MM.1S (cell line): ENCODE measurements around the gene ARPC5L.
"Not testable (repeated sequence)": the region's sequence is repeated elsewhere in the genome, so short reads cannot be mapped to it uniquely, and the experiment has no call there.

Source experiments
- DNase-seq: peaks from one replicate; pipeline ENCODE4 v3.0.0-alpha.2; 2015
- H2AFZ ChIP-seq: fragments of 300-600 bp; sonication (generic); 2 replicates; pipeline ENCODE4 v1.6.0; 2016; ENCODE audit warnings: antibody characterized with exemption, low read length
- H3F3A ChIP-seq: fragments of 300-600 bp; sonication (generic); 2 replicates; pipeline ENCODE4 v1.6.1; 2016; ENCODE audit warnings: mild to moderate bottlenecking, antibody characterized with exemption, low read length, moderate library complexity, mixed read lengths; ENCODE audit not compliant: insufficient read depth
- H3K27ac ChIP-seq: fragments of 300-600 bp; sonication (generic); 2 replicates; pipeline ENCODE4 v1.5.1; 2016; ENCODE audit warnings: mild to moderate bottlenecking, low read length
- H3K27me3 ChIP-seq: fragments of 300-600 bp; sonication (generic); replicated peaks from 2 replicates; pipeline ENCODE4 v1.6.0; 2016; ENCODE audit warnings: low read length; ENCODE audit not compliant: insufficient read depth
- H3K36me3 ChIP-seq: fragments of 300-600 bp; sonication (generic); replicated peaks from 2 replicates; pipeline ENCODE4 v1.6.1; 2016; ENCODE audit warnings: mild to moderate bottlenecking, low read length, mixed read lengths; ENCODE audit not compliant: insufficient read depth
- H3K4me1 ChIP-seq: fragments of 300-600 bp; sonication (generic); 2 replicates; pipeline ENCODE4 v1.6.1; 2016; ENCODE audit warnings: low read length, mixed read lengths
- H3K4me2 ChIP-seq: fragments of 300-600 bp; sonication (generic); 2 replicates; pipeline ENCODE4 v1.6.0; 2016; ENCODE audit warnings: low read depth, low read length
- H3K4me3 ChIP-seq: fragments of 300-600 bp; sonication (generic); 2 replicates; pipeline ENCODE4 v1.5.1; 2016; ENCODE audit warnings: low read length, mixed read lengths
- H3K79me2 ChIP-seq: fragments of 300-600 bp; sonication (generic); 2 replicates; pipeline ENCODE4 v1.6.1; 2016; ENCODE audit warnings: mixed run types, low read length, mixed read lengths
- H3K9ac ChIP-seq: fragments of 300-600 bp; sonication (generic); 2 replicates; pipeline ENCODE4 v1.6.1; 2016; ENCODE audit warnings: low read length, mixed read lengths
- H3K9me2 ChIP-seq: fragments of 300-600 bp; sonication (generic); replicated peaks from 2 replicates; pipeline ENCODE4 v1.6.1; 2016; ENCODE audit warnings: mild to moderate bottlenecking, low read length, mixed read lengths; ENCODE audit not compliant: insufficient read depth
- H3K9me3 ChIP-seq: fragments of 300-600 bp; sonication (generic); replicated peaks from 2 replicates; pipeline ENCODE4 v1.6.1; 2016; ENCODE audit warnings: mild to moderate bottlenecking, low read length, mixed read lengths; ENCODE audit not compliant: insufficient read depth
- H4K20me1 ChIP-seq: fragments of 300-600 bp; sonication (generic); 2 replicates; pipeline ENCODE4 v1.6.1; 2016; ENCODE audit warnings: mild to moderate bottlenecking, low read length, moderate library complexity, mixed read lengths; ENCODE audit not compliant: insufficient read depth
- CTCF ChIP-seq: fragments of 300-600 bp; sonication (generic); IDR thresholded peaks from 2 replicates; pipeline ENCODE4 v1.5.1; 2016; ENCODE audit warnings: antibody characterized with exemption, low read length, mixed read lengths
- EZH2 ChIP-seq: fragments of 300-600 bp; sonication (generic); optimal IDR thresholded peaks from 2 replicates; pipeline ENCODE3; 2017; ENCODE audit warnings: low read depth, mild to moderate bottlenecking, antibody characterized with exemption, low read length, mixed read lengths
- EZH2phosphoT487 ChIP-seq: fragments of 300-600 bp; sonication (generic); IDR thresholded peaks from 2 replicates; pipeline ENCODE4 v1.6.1; 2018; ENCODE audit warnings: antibody characterized with exemption, low read length

Gene ARPC5L

GRCh38 chr9:124843456-124844034 is 18.4 kb upstream of the ARPC5L start:
- Histone ChIP-seq H3K9me2 (no peaks in the 10 kb centered on the region), H4K20me1 (no peaks in the 10 kb centered on the region), H3K9me3 (no peaks in the 10 kb centered on the region), H3F3A (no peaks in the 10 kb centered on the region), H3K9ac (no peak overlapping the region), H3K27me3 (no peaks in the 10 kb centered on the region), H3K79me2 (no peaks in the 10 kb centered on the region), H3K27ac (no peak overlapping the region), H2AFZ (no peak overlapping the region), H3K4me1 (no peaks in the 10 kb centered on the region), H3K36me3 (no peaks in the 10 kb centered on the region), H3K4me2 (no peak overlapping the region), H3K4me3 (no peak overlapping the region)
- DNase-seq, result no peak
- TF ChIP-seq EZH2 (no peak), EZH2phosphoT487 (no peak), CTCF (no peak)

- no peaks in the 10 kb centered on the region for H3K9me3 ChIP-seq
- no peak overlapping the region for H3K27ac ChIP-seq
- H3K9ac ChIP-seq, result no peak overlapping the region
- H3K36me3 ChIP-seq, result no peaks in the 10 kb centered on the region
- H3K9me2 ChIP-seq, result no peaks in the 10 kb centered on the region
- TF ChIP-seq CTCF (no peak), EZH2 (no peak), EZH2phosphoT487 (no peak)
- no peaks in the 10 kb centered on the region for H4K20me1 ChIP-seq
- no peak for DNase-seq
- no peak overlapping the region for H3K4me2 ChIP-seq
- no peak overlapping the region for H3K4me3 ChIP-seq
- no peaks in the 10 kb centered on the region for H3F3A ChIP-seq
- H2AFZ ChIP-seq, result no peak overlapping the region
- H3K79me2 ChIP-seq, result no peaks in the 10 kb centered on the region
- H3K4me1 ChIP-seq, result no peaks in the 10 kb centered on the region
- no peaks in the 10 kb centered on the region for H3K27me3 ChIP-seq
Observed at GRCh38 chr9:124844291-124844690, 17.6 kb upstream of the ARPC5L start.

GRCh38 chr9:124846467-124846866 is 15.5 kb upstream of the ARPC5L start:
- H3K9ac ChIP-seq, H3F3A ChIP-seq, H3K79me2 ChIP-seq, H3K27ac ChIP-seq, H3K4me3 ChIP-seq, H3K36me3 ChIP-seq, H3K4me1 ChIP-seq, H3K27me3 ChIP-seq, H3K9me3 ChIP-seq, H3K9me2 ChIP-seq, H2AFZ ChIP-seq, H4K20me1 ChIP-seq, DNase-seq, H3K4me2 ChIP-seq: not testable (repeated sequence)

- Histone ChIP-seq H3K27ac (no peak overlapping the region), H3K9ac (no peak overlapping the region), H3K27me3 (no peaks in the 10 kb centered on the region), H3K4me1 (no peaks in the 10 kb centered on the region), H3K79me2 (no peaks in the 10 kb centered on the region), H3K9me2 (no peaks in the 10 kb centered on the region), H3K36me3 (no peaks in the 10 kb centered on the region), H3F3A (no peaks in the 10 kb centered on the region; the same call in 1 of the 2 replicates), H4K20me1 (no peaks in the 10 kb centered on the region), H2AFZ (no peak overlapping the region), H3K4me3 (no peak overlapping the region), H3K4me2 (no peak overlapping the region), H3K9me3 (no peaks in the 10 kb centered on the region)
- TF ChIP-seq CTCF, result no peak
- TF ChIP-seq EZH2, result no peak
- TF ChIP-seq EZH2phosphoT487, result no peak
- no peak for DNase-seq
Observed at GRCh38 chr9:124846969-124847368, 15.0 kb upstream of the ARPC5L start.
